K562 (cell line): ENCODE results near the gene DSE. TPM values are rescaled to one million over a fixed set of nuclear protein-coding genes. Genes with fewer than 3 reads are reported as not detected.

Experiments
- ATAC-seq: fragments of 200-7000 bp; cut with Tn5 transposase; 3 replicates; pipeline ENCODE4 v1.9.1; 2020; ENCODE audit warnings: moderate library complexity
- BruUV-seq: library from RNA; stranded (reverse); fragments of 400-500 nt; replicated peaks from 2 replicates; lab custom pipeline; 2021; lab: Mats Ljungman, UMichigan
- CTCF ChIA-PET: fragments of 300-600 bp; formaldehyde crosslinking; extraction: SDS; loops from one replicate; lab custom pipeline; 2021; ENCODE audit warnings: low intra/inter-chr PET ratio; lab: Yijun Ruan, JAX
- POLR2A ChIA-PET: fragments of 300-600, 350-650 bp; sonication (Branson Sonifier 250); formaldehyde crosslinking; extraction: SDS; loops from one replicate; lab custom pipeline; 2021; ENCODE audit warnings: antibody characterized with exemption, inconsistent platforms; lab: Yijun Ruan, JAX
- DNase-seq, 4 experiments: peaks; one replicate each; pipeline versions ENCODE4 v3.0.0 to v3.0.0-alpha.2; 2011 to 2018; ENCODE audit warnings: low spot score in 3 of 4, mixed read lengths in 3 of 4; ENCODE audit errors: extremely low read depth in 1 of 4
- FAIRE-seq: peaks from 2 replicates; lab custom pipeline; 2011; peaks lifted over from hg19 to GRCh38; lab: Jason Lieb, UNC
- H2AFZ ChIP-seq: 2 replicates; pipeline ENCODE4 v1.6.0; 2011; ENCODE audit warnings: low read depth, low read length, control low read depth, inconsistent platforms
- H3K27ac ChIP-seq: fragments of 200-600 bp; 3 replicates; pipeline ENCODE4 v1.8.0; 2011; ENCODE audit warnings: low read depth, mild to moderate bottlenecking, control low read depth, inconsistent platforms, low read length, moderate library complexity, mixed read lengths; ENCODE audit errors: extremely low read depth
- H3K27me3 ChIP-seq, 2 experiments: fragments of 300-600 bp in 1 of 2; 2 replicates in 1 of 2; 3 replicates in 1 of 2; pipeline versions ENCODE4 v1.6.0 to v1.8.0; 2011; ENCODE audit warnings: inconsistent platforms in 2 of 2, low read length in 2 of 2, mild to moderate bottlenecking in 1 of 2, mixed read lengths in 1 of 2, moderate library complexity in 1 of 2; ENCODE audit not compliant: control insufficient read depth in 2 of 2, insufficient read depth in 2 of 2
- H3K36me3 ChIP-seq: fragments of 300-600 bp; 3 replicates; pipeline ENCODE4 v1.8.0; 2011; ENCODE audit warnings: mild to moderate bottlenecking, low read length, inconsistent platforms; ENCODE audit not compliant: control insufficient read depth, insufficient read depth
- H3K4me1 ChIP-seq, 2 experiments: fragments of 200-600 bp in 1 of 2; replicated peaks in 1 of 2; 2 replicates in 1 of 2; 3 replicates in 1 of 2; pipeline versions ENCODE4 v1.5.1 to v1.8.0; 2011; ENCODE audit warnings: inconsistent platforms in 2 of 2, low read length in 2 of 2, mild to moderate bottlenecking in 1 of 2, mixed read lengths in 1 of 2, moderate library complexity in 1 of 2; ENCODE audit not compliant: control insufficient read depth in 2 of 2, insufficient read depth in 2 of 2
- H3K4me2 ChIP-seq: 2 replicates; pipeline ENCODE4 v1.6.1; 2011; ENCODE audit warnings: low read length, control low read depth, inconsistent platforms, mixed read lengths; ENCODE audit not compliant: insufficient read depth
- H3K4me3 ChIP-seq: fragments of 200-600 bp; sonication (generic), shearing (Covaris generic); 2 replicates; pipeline ENCODE4 v1.5.1; 2016; ENCODE audit warnings: control low read depth, inconsistent platforms
- H3K79me2 ChIP-seq: fragments of 200-600 bp; 3 replicates; pipeline ENCODE4 v1.8.0; 2011; ENCODE audit warnings: low read length, inconsistent platforms; ENCODE audit not compliant: control insufficient read depth, insufficient read depth
- H3K9ac ChIP-seq, 2 experiments: 2 replicates each; pipeline versions ENCODE4 v1.6.0 to v1.6.1; 2011; ENCODE audit warnings: low read depth in 2 of 2, low read length in 2 of 2, control low read depth in 1 of 2, inconsistent platforms in 1 of 2, mild to moderate bottlenecking in 1 of 2, mixed read lengths in 1 of 2; ENCODE audit not compliant: insufficient read depth in 1 of 2
- H3K9me1 ChIP-seq: one replicate; pipeline ENCODE4 v1.6.0; 2011; ENCODE audit warnings: inconsistent platforms, mild to moderate bottlenecking, low read length, moderate library complexity; ENCODE audit not compliant: control insufficient read depth, insufficient read depth
- H3K9me3 ChIP-seq: replicated peaks from 2 replicates; pipeline ENCODE4 v1.5.1; 2011; ENCODE audit warnings: low read depth, low read length, inconsistent platforms; ENCODE audit not compliant: control insufficient read depth, insufficient read depth
- H4K20me1 ChIP-seq: replicated peaks from 2 replicates; pipeline ENCODE4 v1.6.1; 2011; ENCODE audit warnings: low read length, inconsistent platforms, mixed read lengths; ENCODE audit not compliant: control insufficient read depth, insufficient read depth
- MCM2 ChIP-seq: fragments of 450-650 bp; IDR thresholded peaks from 2 replicates; pipeline ENCODE4 v1.6.1; 2017; ENCODE audit warnings: low read depth, mild to moderate bottlenecking
- MTA2 ChIP-seq: fragments of 450-650 bp; IDR thresholded peaks from 2 replicates; pipeline ENCODE4 v1.6.1; 2016; ENCODE audit warnings: low read depth
- MYC ChIP-seq, 2 experiments: fragments of 250-450 bp in 1 of 2; sonication (Bioruptor Pico) in 1 of 2; IDR thresholded peaks; 2 replicates each; pipeline versions ENCODE4 v1.5.1 to v1.6.1; 2012 to 2021; ENCODE audit warnings: low read depth in 2 of 2, borderline replicate concordance in 1 of 2, improper control_type of control experiment in 1 of 2, low read length in 1 of 2, mild to moderate bottlenecking in 1 of 2, moderate library complexity in 1 of 2
- RNF2 ChIP-seq: sonication (generic); IDR thresholded peaks from 2 replicates; pipeline ENCODE4 v1.6.1; 2016
- SFPQ ChIP-seq: fragments of 200-400 bp; formaldehyde crosslinking; IDR thresholded peaks from 2 replicates; pipeline ENCODE4 v1.6.1; 2017; ENCODE audit warnings: mild to moderate bottlenecking, low read depth, low read length, moderate library complexity
- TEAD2 ChIP-seq: fragments of 450-650 bp; IDR thresholded peaks from 2 replicates; pipeline ENCODE4 v1.6.1; 2016; ENCODE audit warnings: missing genetic modification characterization, control low read depth, missing compliant biosample characterization
- WGBS: fragments of 100-300 bp; shearing (Covaris generic); methylation state at CpG from one replicate; pipeline ENCODE4 v1.1.6; 2016; ENCODE audit warnings: low coverage, mixed read lengths; ENCODE audit not compliant: insufficient coverage; ENCODE audit errors: missing lambda C conversion rate; 5-methylcytosine and 5-hydroxymethylcytosine counted together
- in situ Hi-C: fragments of 300-500 bp; cut with MboI; formaldehyde crosslinking; loops from 4 replicates; pipeline ENCODE4 v1.15.0; 2018; ENCODE audit warnings: inconsistent platforms, mixed read lengths
- intact Hi-C: fragments of 100-400 bp; cut with micrococcal nuclease; formaldehyde crosslinking; loops from 2 replicates; pipeline ENCODE4 v1.14.2; 2022
- polyA plus RNA-seq, 8 experiments: library from polyadenylated mRNA; depleted of rRNA in 4 of 8; stranded (reverse) in 5 of 8; unstranded in 3 of 8; fragments of >200 nt; fragmentation: Nextera tagmentation in 2 of 8; fragmentation: Illumina TruSeq in 1 of 8; extraction: Ambion mirVana in 2 of 8; extraction: Trizol in 1 of 8; gene quantifications; 2 replicates each; pipeline versions ENCODE4 v1.2.1 to v1.2.3, GENCODE V29; 2011 to 2014; ENCODE audit warnings: inconsistent platforms in 1 of 8, missing spikeins in 1 of 8
- total RNA-seq, 7 experiments: library from RNA; depleted of rRNA in 6 of 7; stranded (reverse); fragments of >200 nt in 6 of 7; fragmentation: Illumina TruSeq in 2 of 7; extraction: Trizol in 2 of 7; gene quantifications; 2 replicates each; pipeline versions ENCODE4 v1.2.1 to v1.2.3, GENCODE V29; 2011 to 2021; ENCODE audit warnings: low replicate concordance in 1 of 7

DSE gene
- total and polyA plus RNA-seq, 9 of the 15 experiments (the other 6 are each of a cell fraction or from before 2014, with no cell fraction given) = 0.49 to 1.7 (median 0.79) TPM

- Histone ChIP-seq H3K4me1 (peaks cover 0 to 14% of the 10 kb centered on the region in 2 experiments; a peak in 2 of 5 replicates), H3K79me2 (no peaks in the 10 kb centered on the region), H3K27ac (no peak overlapping the region), H3K4me3 (no peak overlapping the region), H3K9ac (no peak overlapping the region), H4K20me1 (no peaks in the 10 kb centered on the region), H3K27me3 (peaks cover 15 to 22% of the 10 kb centered on the region in 2 experiments; a peak in 4 of 5 replicates), H3K9me1 (no peaks in the 10 kb centered on the region), H3K36me3 (no peaks in the 10 kb centered on the region), H2AFZ (no peak overlapping the region), H3K9me3 (no peaks in the 10 kb centered on the region), H3K4me2 (no peak overlapping the region)
- ChIA-PET POLR2A (no interaction called here), CTCF (no interaction called here)
- intact Hi-C loops = no loop called here
- ATAC-seq (no peak), FAIRE-seq (no peak), DNase-seq (no peak)
- no TSS peak for BruUV-seq
- WGBS = 0% methylated on average over 1 of the region's 1 CpG
- no peak for TF ChIP-seq MCM2
- TF ChIP-seq RNF2 = no peak
- TF ChIP-seq MYC (IDR thresholded peaks at IDR 0.05; ENCODE audit: low read depth, low read length) = no peak
- no peak for TF ChIP-seq MYC (CRISPR knock-in tag; IDR thresholded peaks at IDR 0.05; ENCODE audit: borderline replicate concordance, low read depth)
- no peak for TF ChIP-seq TEAD2 (tag)
- TF ChIP-seq SFPQ = no peak
- TF ChIP-seq MTA2 = no peak
- in situ Hi-C loops = loop anchor here (5.0 kb wide), 1 partner anchor 62 kb away; no protein-coding TSS in a partner anchor
Measured at GRCh38 chr6:116373940-116374339, 3.2 kb downstream of the DSE start.
